HG02623 (cell line): ENCODE measurements around the gene MX2.
A peak's percentile ranks its signal among the peaks of the same experiment; 100 is the strongest.
"Not testable (repeated sequence)": the region's sequence is repeated elsewhere in the genome, so short reads cannot be mapped to it uniquely, and the experiment has no call there.

Experiments used
- ATAC-seq: cut with Tn5 transposase; IDR thresholded peaks from one replicate; pipeline ENCODE4 v1.9.1; 2021; ENCODE audit warnings: moderate library complexity; ENCODE audit not compliant: unreplicated experiment

The MX2 gene

DNA sequence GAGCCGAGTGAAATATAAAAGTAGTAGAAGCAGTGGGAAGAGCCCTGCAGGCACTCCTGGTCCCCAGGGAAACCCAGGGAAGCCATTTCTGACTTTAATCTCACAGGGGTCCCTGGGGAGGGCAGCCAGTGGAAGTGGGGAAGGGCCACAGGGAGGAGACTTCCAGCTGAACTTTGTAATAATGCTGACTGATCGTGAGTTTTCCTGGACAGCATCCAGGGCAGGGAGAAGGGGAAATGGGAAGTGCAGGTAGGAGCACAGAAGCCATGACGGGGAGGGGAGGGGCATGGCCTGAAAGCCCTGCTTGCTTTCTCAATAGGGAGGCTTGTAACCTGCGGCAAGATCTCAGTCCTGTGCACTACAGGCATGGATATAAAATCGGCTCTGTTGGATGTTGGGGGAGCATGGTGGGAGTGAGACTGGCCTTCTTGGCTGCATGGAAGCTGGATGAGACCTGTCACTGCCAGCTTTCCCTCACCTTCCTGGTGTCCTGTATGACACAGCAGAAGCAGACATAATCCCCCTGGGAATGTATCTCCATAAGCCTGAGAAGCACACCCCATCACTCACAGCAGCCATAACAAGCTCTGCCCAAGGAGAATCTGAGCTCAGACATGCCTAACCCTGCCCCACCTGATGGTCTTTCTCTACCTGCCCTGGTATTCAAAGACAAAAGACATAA, 49.1 kb downstream of the MX2 start:
- ATAC-seq, result no peak

DNA sequence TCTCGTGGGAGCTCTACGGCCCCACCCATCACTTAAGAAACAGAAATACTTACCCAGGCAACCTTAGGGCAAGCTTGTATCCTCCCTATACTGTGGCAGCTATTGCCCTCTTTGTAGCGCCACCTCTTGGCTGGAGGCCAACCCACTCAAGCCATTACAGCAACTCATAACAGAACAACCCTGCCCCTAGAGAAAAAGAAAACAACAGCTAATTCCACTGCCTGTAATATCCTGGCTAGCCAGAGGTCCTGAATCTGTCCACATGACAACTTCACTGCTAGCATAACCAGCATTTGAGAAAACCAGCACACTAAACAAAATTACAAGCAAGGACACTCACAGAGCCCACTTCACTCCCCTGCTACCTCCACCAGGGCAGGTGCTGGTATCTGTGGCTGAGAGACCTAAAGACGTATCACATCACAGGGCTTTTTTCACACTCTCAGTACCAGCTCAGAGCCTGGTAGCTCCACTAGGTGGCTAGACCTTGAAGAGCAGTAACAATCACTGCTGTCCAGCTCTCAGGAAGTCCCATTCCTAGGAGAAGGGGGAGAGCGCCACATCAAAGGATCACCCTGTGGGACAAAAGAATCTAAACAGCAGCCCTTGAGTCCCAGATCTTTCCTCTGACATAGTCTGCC, 49.7 kb downstream of the MX2 start:
- ATAC-seq, result no peak

DNA sequence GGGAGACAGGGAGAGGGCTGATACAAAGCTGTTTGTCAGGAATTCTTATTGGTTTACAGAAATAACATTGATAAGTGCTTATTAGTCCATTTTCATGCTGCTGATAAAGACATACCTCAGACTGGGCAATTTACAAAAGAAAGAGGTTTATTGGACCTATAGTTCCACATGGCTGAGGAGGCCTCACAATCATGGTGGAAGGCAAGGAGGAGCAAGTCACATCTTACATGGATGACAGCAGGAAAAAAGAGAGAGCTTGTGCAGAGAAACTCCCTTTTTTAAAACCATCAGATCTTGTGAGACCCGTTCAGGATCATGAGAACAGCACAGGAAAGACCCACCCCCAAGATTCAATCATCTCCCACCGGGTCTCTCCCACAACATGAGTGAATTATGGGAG, 55.7 kb downstream of the MX2 start:
- ATAC-seq, result not testable (repeated sequence)

DNA sequence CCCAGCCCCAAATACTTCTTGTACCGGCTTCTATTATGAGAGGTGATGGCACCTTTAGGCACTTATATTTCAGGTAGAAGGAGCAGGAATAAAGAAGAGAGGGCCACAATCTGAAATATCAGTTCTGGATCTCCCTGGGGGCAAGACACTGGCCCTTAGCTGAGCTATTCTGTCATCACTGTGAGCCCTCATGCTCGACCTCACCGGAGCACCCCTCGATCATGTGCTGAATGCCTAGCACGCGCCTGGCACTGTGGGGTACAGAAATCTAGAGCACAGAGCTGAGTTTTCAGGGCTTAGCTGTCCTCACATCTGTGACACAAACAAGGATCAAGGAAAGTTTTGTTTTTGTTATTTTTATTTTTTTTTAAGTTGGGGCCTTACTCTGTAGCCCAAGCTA, 56.6 kb downstream of the MX2 start:
- ATAC-seq, result no peak

DNA sequence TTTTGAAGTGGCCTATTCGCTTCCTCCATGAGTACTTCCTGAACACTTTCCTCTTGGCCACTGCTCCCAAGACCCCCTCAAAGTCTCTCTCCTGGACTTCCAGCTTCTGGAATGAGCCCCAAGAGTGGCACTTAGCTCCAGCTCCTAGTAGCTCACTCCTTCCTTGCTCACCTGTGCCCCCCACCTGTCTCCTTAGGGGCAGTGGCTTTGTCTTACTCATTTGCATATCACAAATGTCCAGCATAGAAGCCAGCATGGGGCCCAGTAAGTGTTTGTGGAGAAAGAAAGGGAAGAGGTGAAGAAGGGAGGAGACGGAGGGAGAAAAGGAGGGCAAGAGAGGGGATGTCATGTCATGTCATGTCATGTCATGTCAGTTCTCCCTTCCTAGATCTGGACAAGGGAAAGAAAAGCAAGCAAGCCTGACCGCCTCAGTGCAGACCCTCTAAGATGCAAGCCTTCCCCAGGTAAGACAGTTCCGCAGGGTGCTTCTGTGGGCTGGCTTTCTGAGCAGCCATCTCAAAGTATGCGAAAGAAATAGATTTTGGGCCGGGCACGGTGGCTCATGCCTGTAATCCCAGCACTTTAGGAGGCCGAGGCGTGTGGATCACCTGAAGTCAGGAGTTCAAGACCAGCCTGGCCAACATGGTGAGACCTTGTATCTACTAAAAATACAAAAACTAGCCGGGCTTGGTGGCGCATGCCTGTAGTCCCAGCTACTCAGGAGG, 57.3 kb downstream of the MX2 start:
- no peak for ATAC-seq

DNA sequence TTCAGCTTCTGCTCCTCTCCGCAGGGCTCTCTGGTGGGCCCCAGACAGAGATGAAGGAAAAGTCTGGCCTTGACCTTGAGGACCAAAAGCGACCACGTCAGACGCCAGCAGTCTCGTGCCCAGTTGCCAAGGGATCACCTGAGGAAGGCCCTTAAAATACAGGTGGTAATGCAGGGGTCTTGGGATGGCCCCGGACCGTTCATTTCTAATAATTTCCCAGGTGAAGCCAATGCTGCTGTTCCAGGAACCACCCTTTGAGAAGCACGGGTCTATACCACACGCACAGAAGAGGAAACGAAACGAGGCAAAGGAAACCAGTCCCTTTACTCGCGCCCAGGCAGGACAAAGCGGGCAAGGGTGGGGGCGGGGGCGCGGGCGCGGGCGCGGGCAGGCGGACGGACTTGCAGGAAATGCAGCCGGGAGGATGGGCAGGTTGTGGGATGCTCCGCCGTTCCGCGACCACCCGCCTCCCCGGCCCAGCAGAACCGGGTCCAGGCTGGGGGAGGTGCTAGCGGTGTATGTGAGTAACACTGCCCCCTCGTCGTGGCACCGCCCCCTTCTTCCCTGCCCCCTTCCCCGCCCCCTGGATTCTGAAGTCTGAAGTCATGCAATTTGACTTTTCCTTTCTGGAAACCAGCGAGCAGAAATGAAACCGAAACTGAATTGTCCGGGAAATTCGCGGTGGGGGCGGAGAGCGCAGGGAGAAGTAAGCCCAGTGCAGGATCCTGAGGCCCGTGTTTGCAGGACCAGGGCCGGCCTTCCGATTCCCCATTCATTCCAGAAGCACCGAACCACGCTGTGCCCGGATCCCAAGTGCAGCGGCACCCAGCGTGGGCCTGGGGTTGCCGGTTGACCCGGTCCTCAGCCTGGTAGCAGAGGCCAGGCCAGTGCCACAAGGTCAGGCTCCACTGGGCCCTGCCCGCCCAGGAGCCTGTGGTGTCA, 58.4 kb downstream of the MX2 start:
- peak; percentile 83 for ATAC-seq

DNA sequence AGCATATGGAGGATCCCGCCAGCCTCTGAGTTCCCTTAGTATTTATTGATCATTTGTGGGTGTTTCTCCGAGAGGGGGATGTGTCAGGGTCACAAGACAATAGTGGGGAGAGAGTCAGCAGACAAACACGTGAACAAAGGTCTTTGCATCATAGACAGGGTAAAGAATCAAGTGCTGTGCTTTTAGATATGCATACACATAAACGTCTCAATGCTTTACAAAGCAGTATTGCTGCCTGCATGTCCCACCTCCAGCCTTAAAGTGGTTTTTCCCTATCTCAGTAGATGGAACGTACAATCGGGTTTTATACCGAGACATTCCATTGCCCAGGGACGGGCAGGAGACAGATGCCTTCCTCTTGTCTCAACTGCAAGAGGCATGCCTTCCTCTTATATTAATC, 59.2 kb downstream of the MX2 start:
- ATAC-seq, result not testable (repeated sequence)

DNA sequence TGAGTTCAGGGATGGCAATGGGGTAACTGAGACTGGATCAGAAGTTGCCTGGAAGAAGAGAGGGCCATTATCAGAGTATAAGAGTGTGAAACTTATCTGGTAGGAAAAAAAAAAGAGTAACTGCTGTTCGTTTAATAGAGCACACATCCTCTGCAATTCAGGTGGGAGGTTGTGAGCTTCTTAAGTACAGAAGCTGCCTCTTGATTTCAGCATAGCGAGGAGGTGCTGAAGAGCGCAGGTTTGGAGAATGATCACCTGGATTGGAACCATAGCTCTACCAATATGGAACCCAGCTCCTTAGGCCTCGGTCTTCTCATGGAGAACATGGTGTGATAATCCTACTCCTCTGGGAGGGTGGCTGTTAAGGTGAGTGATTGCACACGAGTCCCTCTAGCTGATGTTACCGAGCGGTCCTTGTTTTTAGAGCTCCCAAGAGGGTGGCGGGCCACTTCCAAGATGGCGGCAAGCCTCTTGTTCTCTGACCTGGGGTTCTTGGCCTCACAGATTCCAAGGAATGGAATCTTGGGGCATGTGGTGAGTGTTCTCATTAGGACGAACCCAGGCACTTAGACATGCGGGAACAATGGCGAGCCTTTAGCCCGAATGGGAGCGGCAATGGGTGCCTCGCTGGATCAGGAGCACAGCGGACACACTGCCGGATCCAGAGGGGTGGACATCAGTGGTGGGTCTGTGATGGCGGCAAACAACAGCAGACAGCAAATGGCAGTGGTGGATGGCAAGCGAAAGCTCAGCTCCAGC, 60.9 kb downstream of the MX2 start:
- no peak for ATAC-seq

DNA sequence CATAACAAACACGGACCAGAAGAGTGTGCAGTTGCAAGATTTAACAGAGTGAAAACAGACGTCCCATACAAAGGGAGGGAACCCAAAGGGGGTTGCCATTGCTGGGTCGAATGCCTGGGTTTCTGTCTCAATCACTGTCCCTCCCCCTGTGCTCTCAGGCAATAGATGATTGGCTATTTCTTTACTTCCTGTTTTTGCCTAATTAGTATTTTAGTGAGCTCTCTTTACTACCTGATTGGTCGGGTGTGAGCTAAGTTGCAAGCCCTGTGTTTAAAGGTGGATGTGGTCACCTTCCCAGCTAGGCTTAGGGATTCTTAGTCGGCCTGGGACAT, 61.4 kb downstream of the MX2 start:
- not testable (repeated sequence) for ATAC-seq

DNA sequence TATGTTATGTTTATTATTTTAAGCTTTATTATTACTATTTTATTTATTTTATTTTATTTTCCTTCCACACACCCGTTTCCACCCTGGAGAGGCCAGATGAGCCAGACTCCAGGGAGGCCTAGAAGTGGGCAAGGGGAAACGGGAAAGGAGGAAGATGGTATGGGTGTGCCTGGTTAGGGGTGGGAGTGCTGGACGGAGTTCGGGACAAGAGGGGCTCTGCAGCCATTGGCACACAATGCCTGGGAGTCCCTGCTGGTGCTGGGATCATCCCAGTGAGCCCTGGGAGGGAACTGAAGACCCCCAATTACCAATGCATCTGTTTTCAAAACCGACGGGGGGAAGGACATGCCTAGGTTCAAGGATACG, 63.7 kb downstream of the MX2 start:
- no peak for ATAC-seq

DNA sequence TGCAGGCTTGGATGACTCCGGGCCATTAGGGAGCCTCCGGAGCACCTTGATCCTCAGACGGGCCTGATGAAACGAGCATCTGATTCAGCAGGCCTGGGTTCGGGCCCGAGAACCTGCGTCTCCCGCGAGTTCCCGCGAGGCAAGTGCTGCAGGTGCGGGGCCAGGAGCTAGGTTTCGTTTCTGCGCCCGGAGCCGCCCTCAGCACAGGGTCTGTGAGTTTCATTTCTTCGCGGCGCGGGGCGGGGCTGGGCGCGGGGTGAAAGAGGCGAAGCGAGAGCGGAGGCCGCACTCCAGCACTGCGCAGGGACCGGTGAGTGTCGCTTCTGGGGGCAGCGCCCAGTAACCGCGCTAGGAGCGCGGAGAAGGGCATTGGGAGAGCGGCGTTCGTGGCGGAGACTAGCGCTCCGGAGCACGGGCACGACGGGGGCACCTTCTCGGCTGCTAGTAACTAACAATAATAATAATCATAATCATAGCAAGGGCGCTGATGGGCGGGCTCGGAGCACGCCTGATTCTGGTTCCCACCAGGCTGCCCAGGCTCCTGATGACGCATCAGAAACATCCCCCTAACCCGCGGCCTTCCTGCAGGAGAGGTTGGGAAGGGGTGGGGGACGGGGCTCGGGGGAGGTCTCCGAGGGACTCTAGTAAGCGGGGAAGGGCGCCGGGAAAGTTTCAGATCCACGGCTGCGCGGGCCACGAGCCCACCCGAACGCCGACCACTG, 64.3 kb downstream of the MX2 start, which contains the start of gene MX1:
TSS of gene MX1 (plus strand) at position 286 of the 722 bp plus-strand sequence. CDS start 5,832 bp downstream, outside the sequence.
- ATAC-seq, result peak; percentile 80

DNA sequence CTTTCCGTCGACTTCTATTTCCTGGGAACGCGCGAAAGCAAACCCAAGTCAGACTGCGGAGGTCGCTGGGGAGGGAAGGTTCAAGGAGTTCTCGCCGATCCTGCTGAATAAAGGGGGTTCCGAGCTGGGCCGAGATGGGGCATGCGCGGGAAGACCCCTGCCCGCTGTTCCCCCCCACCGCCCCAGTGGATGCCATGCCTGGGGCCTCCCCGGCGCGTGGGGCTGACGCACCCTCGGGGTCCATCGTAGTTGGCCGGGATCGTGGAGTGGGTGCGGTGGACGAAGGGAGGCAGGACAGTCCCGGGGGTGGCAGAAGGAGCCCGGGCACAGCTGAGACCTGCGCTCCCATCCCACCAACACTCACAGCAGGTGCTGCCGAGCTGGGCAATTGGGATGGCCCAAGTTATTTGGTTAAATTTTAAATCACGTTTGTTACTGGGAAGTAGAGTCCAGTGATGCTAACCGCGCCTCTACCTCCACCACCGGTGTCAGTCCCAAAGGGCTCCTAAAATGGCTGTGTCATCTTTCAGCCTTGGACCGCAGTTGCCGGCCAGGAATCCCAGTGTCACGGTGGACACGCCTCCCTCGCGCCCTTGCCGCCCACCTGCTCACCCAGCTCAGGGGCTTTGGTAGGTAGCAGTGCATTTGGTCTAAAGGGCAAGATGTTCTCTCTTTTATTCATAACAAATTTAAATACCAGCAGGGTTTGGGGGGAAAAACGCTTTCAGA, 65.0 kb downstream of the MX2 start:
- ATAC-seq, result no peak

DNA sequence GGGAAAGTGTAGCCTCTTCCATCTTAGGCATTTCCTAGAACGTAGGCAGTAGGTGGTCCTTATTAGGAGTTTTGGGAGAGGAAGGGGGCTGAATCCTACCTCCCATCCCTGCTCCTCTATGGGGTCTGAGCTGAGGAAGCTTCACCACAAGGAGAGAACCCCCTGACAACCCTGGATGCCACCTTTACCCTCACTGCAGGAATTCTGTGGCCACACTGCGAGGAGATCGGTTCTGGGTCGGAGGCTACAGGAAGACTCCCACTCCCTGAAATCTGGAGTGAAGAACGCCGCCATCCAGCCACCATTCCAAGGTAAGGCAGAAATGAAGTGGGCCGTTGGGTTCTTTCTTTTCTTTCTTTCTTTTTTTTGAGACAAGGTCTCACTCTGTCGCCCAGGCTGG, 65.7 kb downstream of the MX2 start:
- ATAC-seq, result no peak

DNA sequence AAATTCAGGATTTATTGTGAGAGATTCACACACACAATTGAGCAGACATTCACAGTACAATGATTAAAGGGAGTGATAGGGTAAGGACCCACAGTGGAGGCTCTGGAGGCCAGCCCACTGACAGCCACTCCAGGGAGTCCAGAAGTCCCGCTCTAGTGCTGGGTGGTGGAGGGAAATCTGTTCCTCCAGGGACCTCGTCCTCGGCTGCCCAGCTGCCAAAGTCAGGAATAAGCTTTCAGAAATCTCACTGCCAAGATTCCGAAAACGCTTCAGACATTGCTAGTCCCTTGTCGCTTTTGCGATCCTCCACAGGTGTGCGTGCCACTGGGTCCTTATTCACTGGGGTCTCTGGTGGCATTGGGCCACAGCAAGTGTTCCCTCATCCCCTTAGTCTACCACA, 66.5 kb downstream of the MX2 start:
- no peak for ATAC-seq

DNA sequence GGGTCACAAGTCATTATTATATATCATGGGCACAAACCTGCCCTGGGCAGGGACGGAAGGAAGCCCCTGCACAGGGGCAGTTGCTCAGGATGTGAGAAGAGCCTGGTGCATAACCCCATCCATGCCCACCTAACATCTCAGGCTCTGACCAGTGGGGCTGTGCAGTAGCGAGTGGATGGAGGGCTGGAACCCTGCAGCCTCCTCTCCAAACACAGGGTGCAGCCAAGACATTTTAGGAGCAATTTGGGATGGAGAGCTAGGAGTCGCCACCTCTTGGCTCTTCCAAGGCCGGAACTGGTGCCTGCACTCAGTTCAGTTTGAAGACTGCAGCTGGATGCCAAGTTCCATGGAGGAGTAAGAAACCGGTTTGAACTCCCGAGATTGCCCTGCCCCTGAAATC, 67.0 kb downstream of the MX2 start:
- no peak for ATAC-seq

DNA sequence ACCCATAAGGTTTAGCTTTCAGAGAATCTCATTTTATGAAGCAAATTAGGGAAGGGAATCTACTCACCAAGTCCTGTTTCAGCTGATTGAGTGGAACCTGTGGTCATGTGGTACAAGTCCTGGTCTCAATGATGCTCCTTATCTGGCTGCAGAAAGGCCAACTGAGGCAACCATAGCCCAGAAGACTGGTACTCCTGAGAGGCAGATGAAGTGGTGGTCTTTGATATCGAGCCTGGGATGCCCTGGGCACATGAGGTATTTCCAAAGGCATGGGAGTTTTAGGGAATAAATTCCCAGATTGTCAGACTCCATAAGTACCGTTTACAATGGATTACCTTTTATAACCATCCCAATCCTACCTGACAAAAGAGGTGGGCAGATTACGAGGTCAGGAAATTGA, 67.5 kb downstream of the MX2 start:
- ATAC-seq, result no peak

DNA sequence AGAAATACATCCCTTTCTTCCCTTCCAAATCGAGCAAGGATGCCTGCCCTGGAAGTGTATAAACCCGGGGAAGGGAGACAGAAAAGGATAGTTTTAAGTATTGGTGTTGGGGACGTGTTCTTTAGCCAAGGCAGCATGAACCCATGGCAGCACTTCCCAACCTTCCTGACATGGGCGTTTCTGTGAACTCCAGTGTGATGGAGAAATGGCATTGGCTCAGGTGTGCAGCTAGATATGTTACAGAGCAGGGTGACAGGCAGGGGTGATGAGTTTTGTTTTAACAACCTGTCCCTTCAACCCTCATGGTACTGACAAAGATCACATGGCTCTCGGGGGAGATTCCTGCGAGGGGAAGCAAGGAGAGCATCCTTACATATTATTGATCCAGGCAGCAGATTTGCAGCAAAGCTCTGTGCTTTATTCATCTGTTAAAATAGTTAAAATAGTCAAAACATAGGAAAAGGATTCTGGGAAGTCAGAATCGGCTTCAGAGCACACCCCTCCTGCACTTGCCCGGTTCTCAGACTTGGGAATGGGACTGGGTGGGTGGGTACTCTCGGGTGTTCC, 68.2 kb downstream of the MX2 start:
- ATAC-seq, result no peak

DNA sequence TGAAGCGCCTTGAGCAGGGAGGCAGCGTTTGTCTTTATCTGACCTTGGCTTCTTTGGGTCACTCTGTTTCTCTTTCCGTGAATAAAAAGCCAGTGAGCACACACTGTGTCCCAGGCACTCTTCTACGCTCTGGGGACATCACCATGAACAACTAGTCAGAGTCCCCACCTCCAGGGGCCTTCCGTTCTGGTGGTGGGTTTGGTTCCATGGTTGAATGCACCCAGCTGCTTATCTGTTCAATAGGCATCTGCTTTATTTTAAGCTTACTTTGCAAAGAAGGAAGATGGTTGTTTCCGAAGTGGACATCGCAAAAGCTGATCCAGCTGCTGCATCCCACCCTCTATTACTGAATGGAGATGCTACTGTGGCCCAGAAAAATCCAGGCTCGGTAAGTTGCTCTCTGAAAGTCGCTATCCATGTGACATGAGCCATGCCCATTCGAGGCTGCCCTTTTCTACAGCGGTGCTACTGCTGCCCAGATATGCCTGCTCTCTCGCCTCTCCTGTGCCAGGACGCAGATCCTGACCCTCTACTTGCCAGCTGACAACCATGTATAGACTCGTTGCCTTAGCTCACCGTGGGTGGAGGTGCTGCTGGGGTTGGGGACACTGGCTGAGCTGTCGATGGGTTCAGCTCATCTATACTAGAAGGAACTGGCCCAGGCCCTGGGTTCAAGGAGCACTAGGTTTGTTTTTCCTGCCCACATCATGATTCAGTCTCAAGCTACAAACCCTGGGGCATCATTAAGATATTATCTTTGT, 70.1 kb downstream of the MX2 start:
- ATAC-seq, result peak; percentile 76
